Bronchial epithelial cell (primary cell): ENCODE results near the gene SCUBE3. TPM values are rescaled to one million over a fixed set of nuclear protein-coding genes. Genes with fewer than 3 reads are reported as not detected.

ENCODE experiments used
- DNase-seq: peaks from one replicate; pipeline ENCODE4 v3.0.0-alpha.2; 2010; ENCODE audit warnings: low read depth
- FAIRE-seq: peaks from 2 replicates; lab custom pipeline; 2011; peaks lifted over from hg19 to GRCh38; lab: Jason Lieb, UNC
- H3K27me3 ChIP-seq: 2 replicates; pipeline ENCODE4 v1.5.1; 2011; ENCODE audit warnings: low read length; ENCODE audit not compliant: control insufficient read depth, insufficient read depth
- H3K36me3 ChIP-seq: 2 replicates; pipeline ENCODE4 v1.5.1; 2011; ENCODE audit warnings: low read length; ENCODE audit not compliant: control insufficient read depth, insufficient read depth
- H3K4me3 ChIP-seq: 2 replicates; pipeline ENCODE4 v1.5.1; 2011; ENCODE audit warnings: mild to moderate bottlenecking, low read depth, low read length, control low read depth
- CTCF ChIP-seq: IDR thresholded peaks from 2 replicates; pipeline ENCODE4 v1.5.1; 2011; ENCODE audit warnings: mild to moderate bottlenecking, moderate library complexity, low read length, control low read depth, inconsistent platforms; ENCODE audit not compliant: insufficient read depth, severe bottlenecking
- total RNA-seq: library from RNA; depleted of rRNA; stranded (reverse); fragments of >200 nt; gene quantifications from 2 replicates; pipeline ENCODE4 v1.2.1, GENCODE V29; 2014

Gene SCUBE3
- total RNA-seq, 1 donor from 2014 or later: not detected

DNA sequence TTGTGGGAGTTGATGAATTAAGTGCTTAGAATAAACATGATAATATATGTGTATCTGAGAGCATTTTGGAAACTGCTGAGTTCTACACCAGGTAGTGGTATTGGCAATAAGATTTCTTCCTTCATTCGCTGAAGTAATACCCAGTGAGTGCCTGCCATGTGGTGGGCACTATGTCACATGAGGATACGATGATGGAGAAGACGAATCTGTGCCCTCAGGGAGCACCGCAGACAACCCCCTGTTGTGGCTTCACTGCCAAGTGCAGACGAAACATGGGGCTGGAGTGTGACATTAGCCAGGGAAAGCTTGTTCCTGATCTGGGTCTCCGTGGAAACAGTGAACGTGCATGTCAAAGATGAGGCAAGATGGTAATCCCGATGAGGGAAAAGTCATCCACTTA is 53.7 kb downstream of the SCUBE3 start:
- DNase-seq: no peak
- TF ChIP-seq CTCF: no peak

DNA sequence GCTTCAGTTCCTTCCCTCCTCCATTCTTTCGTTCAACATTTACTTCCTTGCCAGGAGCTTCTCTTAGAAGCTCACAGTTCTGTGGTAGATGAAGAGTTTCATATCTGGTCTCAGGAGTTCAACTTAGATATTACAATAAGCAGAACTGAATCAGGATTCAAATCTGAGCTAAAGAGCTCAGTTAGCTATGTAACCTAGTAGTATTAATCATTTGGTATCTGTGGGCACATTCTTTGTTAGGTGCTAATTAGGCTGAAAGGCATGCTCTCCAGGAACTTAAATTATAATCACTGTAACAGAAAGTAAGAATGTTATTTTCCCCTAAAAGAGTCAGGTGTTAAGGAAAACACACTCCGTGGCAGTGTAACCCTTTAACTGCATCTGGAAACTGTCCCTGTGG is 54.1 kb downstream of the SCUBE3 start:
- DNase-seq: no peak
- FAIRE-seq: no peak
- H3K27me3 ChIP-seq: no peaks in the 10 kb centered on the region
- no peak for TF ChIP-seq CTCF
- H3K4me3 ChIP-seq: no peak overlapping the region
- peaks cover 1% of the 10 kb centered on the region for H3K36me3 ChIP-seq

More for the DNA sequence above, 53.7 kb downstream of the SCUBE3 start:
- peaks cover 1% of the 10 kb centered on the region for H3K36me3 ChIP-seq
- no peak overlapping the region for H3K4me3 ChIP-seq
- no peaks in the 10 kb centered on the region for H3K27me3 ChIP-seq
- FAIRE-seq: no peak

GRCh38 chr6:35272005-35272404 is 58.2 kb downstream of the SCUBE3 start:
- Histone ChIP-seq H3K4me3 (no peak overlapping the region), H3K27me3 (no peaks in the 10 kb centered on the region), H3K36me3 (peaks cover 1% of the 10 kb centered on the region)
- DNase-seq (no peak), FAIRE-seq (no peak)
- no peak for TF ChIP-seq CTCF

- Histone ChIP-seq H3K36me3 (peaks cover 1% of the 10 kb centered on the region), H3K27me3 (no peaks in the 10 kb centered on the region), H3K4me3 (no peak overlapping the region)
- no peak for DNase-seq
- FAIRE-seq: no peak
- TF ChIP-seq CTCF: no peak
Measured at GRCh38 chr6:35273822-35274559, 60.2 kb downstream of the SCUBE3 start.

- FAIRE-seq: no peak
- TF ChIP-seq CTCF: no peak
Measured at GRCh38 chr6:35275744-35276260, 62.0 kb downstream of the SCUBE3 start.

More at GRCh38 chr6:35275744-35276260, 62.0 kb downstream of the SCUBE3 start:
- Histone ChIP-seq H3K4me3 (no peak overlapping the region), H3K27me3 (no peaks in the 10 kb centered on the region), H3K36me3 (no peaks in the 10 kb centered on the region)
- no peak for DNase-seq
